HG02642 (cell line): Measurements from ENCODE around the gene MAD1L1.
"Not testable (repeated sequence)": the region's sequence is repeated elsewhere in the genome, so short reads cannot be mapped to it uniquely, and the experiment has no call there.

Experiments used
- ATAC-seq: cut with Tn5 transposase; IDR thresholded peaks from one replicate; pipeline ENCODE4 v1.9.1; 2021; ENCODE audit warnings: mild to moderate bottlenecking; ENCODE audit not compliant: unreplicated experiment, poor library complexity

MAD1L1 gene

DNA sequence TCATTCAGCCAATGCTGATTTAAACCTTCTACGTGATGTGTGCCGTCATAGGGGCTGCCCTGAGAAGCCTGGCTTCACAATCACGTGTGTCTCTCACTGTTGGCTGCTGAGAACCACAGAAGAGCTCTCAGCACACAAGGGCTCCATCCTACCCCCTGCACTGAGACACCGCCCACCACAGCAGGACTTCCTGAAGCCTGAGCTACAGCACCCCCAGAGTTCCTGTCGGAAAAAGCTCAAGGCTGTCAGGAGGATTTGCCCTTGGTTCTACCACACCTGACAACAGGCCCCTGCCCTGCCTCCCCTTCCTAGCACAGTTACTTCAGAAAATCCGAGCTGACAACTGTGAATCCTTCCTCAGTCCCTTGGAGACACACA is 191.9 kb downstream of the MAD1L1 start:
- ATAC-seq, result no peak

GRCh38 chr7:2040201-2040892 is 192.4 kb downstream of the MAD1L1 start:
- ATAC-seq, result no peak

- no peak for ATAC-seq
Observed at GRCh38 chr7:2038931-2039728, 193.6 kb downstream of the MAD1L1 start.

GRCh38 chr7:2037808-2038522 is 194.8 kb downstream of the MAD1L1 start:
- no peak for ATAC-seq

DNA sequence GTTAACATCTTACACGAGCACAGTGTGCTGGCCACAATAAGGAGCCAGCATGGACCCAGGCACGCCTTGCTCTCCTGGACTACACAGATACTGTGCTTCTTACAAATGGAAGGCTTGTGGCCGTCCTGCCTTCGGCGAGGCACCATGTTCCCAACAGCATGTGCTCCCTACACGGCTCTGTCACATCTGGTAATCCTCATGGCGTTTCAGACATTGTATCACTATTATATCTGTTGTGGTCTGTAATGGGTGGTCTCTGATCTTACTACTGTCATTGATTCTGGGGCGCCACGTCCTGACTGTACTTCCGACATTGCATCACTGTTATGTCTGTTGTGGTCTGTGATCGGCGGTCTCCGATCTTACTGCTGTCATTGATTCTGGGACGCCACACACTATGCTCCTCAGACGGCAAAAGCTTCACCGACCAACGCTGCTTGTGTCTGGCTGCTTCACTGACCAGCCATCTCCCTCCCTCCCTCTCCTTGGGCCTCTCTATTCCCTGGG is 195.4 kb downstream of the MAD1L1 start:
- ATAC-seq, result no peak

- ATAC-seq, result no peak
Observed at GRCh38 chr7:2036786-2037185, 196.0 kb downstream of the MAD1L1 start.

DNA sequence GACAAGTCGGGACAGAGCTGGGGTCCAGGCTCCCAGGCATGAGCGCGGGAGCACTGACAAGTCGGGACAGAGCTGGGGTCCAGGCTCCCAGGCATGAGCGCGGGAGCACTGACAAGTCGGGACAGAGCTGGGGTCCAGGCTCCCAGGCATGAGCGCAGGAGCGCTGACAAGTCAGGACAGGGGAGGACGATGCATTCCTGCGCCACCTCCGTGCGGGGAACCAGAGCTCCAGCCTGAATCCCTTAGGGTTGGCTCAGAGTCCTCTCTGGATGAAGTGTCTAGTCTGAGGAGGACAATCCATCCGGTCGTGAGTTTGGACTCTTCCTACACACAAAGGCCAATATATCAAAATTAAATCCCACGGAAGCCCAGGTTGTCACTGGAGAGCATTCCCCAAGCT is 196.5 kb downstream of the MAD1L1 start:
- not testable (repeated sequence) for ATAC-seq

- no peak for ATAC-seq
Observed at GRCh38 chr7:2034291-2035201, 198.2 kb downstream of the MAD1L1 start.

DNA sequence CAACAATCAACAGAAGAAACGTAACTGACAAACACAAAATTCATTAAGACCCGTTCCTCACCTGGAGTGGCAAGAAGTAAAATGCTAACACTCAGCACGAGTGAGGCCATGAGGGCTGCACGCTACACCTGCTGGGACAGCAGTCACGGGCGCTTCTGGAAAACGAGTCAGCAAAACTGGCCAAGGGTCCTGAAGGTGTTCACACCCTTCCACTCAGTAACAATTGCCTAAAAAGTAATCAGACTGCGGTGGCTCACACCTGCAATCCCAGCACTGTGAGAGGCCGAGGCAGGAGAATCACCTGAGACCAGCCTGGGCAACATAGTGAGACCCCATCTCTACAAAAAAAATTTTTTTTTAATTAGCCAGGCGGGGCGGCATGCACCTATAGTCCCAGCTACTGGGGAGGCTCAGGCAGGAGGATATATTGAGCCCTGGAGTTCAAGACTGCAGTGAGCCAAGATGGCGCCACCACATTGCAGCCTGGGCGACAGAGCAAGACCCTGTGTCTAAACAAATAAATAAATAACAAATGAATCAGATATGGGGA is 199.1 kb downstream of the MAD1L1 start:
- ATAC-seq, result no peak

DNA sequence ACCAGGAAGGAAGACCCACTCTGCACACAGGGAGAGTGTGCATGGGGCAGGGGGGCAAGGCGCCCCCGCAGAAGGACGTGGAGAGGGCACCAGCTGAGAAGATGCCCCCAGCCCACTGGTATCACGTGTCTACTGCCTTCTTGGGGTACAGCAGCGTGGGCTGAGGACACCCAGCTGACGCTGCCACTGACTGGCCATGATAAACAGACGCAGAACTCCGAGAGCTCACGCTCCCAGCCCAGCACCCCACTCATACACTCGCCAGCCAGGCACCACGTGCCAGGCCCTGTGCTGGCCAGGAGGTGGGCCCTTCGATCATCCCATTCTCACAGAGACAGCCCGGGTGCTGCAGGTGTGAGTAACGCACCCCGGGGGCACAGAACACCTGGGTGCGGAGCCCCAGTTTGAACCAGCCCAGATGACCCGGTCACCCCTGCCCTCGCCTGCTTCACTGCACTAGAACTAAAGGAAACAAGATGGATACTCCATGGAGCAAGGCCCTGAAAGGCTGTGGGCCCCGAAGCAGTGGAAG is 199.8 kb downstream of the MAD1L1 start:
- no peak for ATAC-seq

DNA sequence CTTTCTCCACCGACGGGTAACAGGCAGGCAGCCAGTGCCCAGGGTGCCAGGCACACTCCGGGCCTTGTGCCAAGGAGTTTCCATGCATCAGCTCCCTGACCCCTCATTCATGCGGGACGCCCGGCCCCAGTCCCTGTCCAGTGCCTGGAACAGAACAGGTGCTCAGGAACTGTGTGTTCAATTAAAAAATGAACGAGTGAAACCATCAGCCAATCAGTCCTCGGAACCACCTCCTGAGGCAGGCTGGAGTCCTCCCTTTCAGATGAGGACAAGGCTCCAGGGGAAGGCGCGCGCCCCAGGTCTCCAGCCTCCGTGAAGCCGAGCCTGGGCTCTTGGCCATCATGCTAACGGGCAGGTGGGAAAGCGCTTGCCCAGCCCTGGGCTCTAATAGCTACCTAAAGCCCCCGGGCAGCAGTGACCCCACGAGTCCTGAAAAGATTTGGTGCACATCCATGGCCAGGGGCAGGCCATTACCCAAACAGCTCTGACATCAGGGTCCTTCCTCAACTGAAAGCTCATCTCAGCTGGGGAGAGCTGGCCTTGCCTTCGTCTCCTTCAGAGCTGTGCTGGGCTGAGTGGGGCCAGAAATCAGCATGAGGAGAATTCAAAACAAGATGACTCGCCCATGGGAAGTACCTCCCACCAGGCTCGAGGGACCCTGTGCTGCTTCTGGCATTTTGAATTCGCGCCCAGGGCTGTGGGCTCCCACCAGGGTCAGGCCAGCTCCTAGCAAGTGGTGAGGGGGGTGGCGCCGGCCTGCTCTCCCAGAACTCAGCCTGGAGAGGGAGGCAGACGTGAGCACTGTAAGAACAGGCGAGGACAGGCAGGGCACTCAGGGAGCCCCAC is 200.5 kb downstream of the MAD1L1 start:
- ATAC-seq, result no peak

- no peak for ATAC-seq
Observed at GRCh38 chr7:2031451-2031845, 201.3 kb downstream of the MAD1L1 start.

- no peak for ATAC-seq
Observed at GRCh38 chr7:2030475-2031450, 202.0 kb downstream of the MAD1L1 start.

GRCh38 chr7:2029936-2030335 is 202.8 kb downstream of the MAD1L1 start:
- ATAC-seq, result no peak

DNA sequence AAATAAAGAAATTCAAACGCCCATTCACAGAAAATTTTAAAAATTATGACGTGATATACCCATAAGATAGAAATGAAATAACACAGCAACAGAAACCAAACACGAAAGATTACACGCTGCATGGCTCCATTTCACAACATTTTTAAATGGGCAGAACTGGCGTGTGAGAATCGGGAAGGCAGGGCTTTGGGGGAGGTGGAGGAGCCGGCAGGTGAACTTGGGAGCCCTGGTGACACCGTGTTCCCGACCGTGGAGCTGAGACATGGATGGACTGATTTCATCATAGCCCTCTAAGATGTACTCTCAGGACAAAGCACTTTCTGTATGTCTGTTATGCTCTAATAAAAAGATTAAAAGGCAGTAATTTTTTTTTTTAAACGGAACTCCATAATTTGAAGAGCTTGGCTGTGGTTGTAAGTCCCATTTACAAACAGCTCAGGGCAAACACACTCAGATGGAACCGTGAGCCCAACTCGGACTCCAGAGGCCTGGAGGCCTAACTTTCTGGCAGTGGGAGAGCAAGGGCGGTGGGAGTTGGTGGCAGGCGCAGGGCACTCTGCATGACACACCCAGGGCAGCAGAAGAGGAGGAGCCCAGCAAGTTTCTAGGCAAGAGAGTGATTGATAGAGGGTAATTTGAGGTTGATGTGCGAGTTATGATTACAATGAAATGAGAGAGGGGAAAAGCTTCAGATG is 203.4 kb downstream of the MAD1L1 start:
- no peak for ATAC-seq

GRCh38 chr7:2028733-2029132 is 204.0 kb downstream of the MAD1L1 start:
- no peak for ATAC-seq

- no peak for ATAC-seq
Observed at GRCh38 chr7:2025188-2025587, 207.6 kb downstream of the MAD1L1 start.
